Measurements from ENCODE around the gene GAREM1. TPM values are rescaled to one million over a fixed set of nuclear protein-coding genes. Genes with fewer than 3 reads are reported as not detected.

GAREM1 gene
- total and polyA plus RNA-seq, 7 experiments from 2014 or later = 0.06 to 1.0 (median 0.43) TPM; not detected in 2

DNA sequence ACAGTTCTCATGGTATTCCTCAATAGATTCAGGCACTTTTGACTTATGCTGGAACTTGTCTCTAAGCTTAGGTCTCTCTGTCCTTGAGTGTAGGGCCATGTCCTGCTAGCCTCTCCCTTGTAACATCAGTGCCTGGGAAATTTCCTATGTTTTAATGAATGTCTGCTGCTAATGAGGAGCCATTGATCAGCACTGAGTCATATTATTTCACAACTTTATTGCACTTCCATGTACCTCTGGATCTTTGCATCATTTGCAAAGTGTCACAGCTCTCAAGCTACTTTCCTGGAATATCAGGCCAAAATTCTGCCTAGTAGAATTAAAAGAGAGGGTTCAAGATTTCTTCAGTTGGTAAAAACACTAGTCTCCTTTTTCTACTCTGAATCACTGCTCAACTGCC lies 102.5 kb downstream of the GAREM1 start:
- Histone ChIP-seq H3K4me1 (ENCODE audit: control insufficient read depth in 2 of 2, insufficient read depth in 2 of 2, low read length in 2 of 2) (no peaks in the 10 kb centered on the region), H3K27ac (ENCODE audit: low read depth, low read length) (no peak overlapping the region), H3K9me3 (ENCODE audit: control insufficient read depth in 2 of 3, low read length in 3 of 3) (no peaks in the 10 kb centered on the region), H3K4me3 (ENCODE audit: low read length) (no peak overlapping the region), H3K36me3 (ENCODE audit: control insufficient read depth in 2 of 3, insufficient read depth in 3 of 3, low read length in 3 of 3) (no peaks in the 10 kb centered on the region), H3K27me3 (ENCODE audit: control insufficient read depth in 2 of 2, insufficient read depth in 2 of 2, low read length in 2 of 2) (no peaks in the 10 kb centered on the region)
- ChIA-PET POLR2A (no interaction called here), CTCF (no interaction called here)
- intact Hi-C loops (cut with micrococcal nuclease) = no loop called here
- DNase-seq (no peak), ATAC-seq (no peak)
- Mint-ChIP-seq H3K9me3 (peaks cover 0 to 1% (median 0%) of the 10 kb centered on the region in 11 donors), H3K27ac (no peak overlapping the region), H3K27me3 (peaks cover 3 to 35% (median 19%) of the 10 kb centered on the region in 5 donors), H3K36me3 (no peaks in the 10 kb centered on the region), H3K4me1 (peaks cover 0 to 2% (median 0%) of the 10 kb centered on the region in 7 donors), H3K4me3 (no peak overlapping the region)

DNA sequence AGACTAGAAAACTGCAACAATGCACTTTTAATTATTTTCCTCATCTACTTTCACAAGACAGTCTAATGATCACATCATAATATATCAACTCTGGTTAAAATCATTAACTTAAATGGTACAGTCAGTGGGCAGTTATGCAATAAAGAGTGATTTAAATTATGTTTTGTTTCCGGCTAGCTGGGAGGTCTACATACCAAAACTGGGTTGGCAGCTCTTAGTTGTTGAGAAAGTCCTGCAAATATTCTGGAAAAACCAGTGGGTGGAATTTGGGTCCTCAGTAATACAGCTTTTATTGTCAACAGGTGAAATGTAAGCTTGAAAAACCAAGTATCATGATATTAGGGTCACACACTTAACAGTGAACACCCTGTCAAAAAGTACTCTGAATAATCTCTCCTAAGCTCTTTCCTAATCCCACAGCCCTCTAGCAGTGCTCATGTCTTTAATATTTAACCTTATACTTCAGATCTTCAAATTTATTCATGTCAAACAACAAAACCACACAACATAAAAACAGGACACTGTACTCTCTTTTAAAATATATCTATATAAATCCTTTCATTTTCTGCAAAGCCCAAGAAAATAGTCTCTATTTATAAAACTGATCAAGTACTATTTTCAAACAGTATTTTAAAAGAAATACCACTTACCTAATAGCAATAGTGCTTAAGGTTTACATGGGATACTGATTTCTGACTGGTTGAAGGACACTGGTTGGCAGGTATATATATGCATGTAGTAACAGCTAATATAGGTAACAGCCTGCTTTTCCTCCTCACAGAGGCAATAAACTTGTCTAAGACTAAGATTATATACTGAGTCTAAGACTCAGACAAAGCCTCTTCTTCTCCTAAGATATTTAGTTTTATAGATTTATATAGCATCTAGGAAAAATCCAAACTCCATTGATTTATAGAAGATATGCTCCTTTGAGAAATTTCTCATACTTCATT lies 103.8 kb downstream of the GAREM1 start:
- CTCF ChIA-PET = no interaction called here
- Histone ChIP-seq H3K4me3 (ENCODE audit: low read length) (no peak overlapping the region), H3K27me3 (ENCODE audit: control insufficient read depth in 2 of 2, insufficient read depth in 2 of 2, low read length in 2 of 2) (no peaks in the 10 kb centered on the region), H3K27ac (ENCODE audit: low read depth, low read length) (no peak overlapping the region), H3K9me3 (ENCODE audit: control insufficient read depth in 2 of 3, low read length in 3 of 3) (no peaks in the 10 kb centered on the region), H3K4me1 (ENCODE audit: control insufficient read depth in 2 of 2, insufficient read depth in 2 of 2, low read length in 2 of 2) (no peaks in the 10 kb centered on the region), H3K36me3 (ENCODE audit: control insufficient read depth in 2 of 3, insufficient read depth in 3 of 3, low read length in 3 of 3) (no peaks in the 10 kb centered on the region)
- no peak overlapping the region for H3K27ac Mint-ChIP-seq
- H3K27me3 Mint-ChIP-seq = peaks cover 3 to 38% (median 21%) of the 10 kb centered on the region in 5 donors
- H3K9me3 Mint-ChIP-seq = peaks cover 0 to 1% (median 0%) of the 10 kb centered on the region in 11 donors
- H3K4me1 Mint-ChIP-seq = peaks cover 0 to 2% (median 0%) of the 10 kb centered on the region in 7 donors
- no peak overlapping the region for H3K4me3 Mint-ChIP-seq
- POLR2A ChIA-PET = no interaction called here
- ATAC-seq = no peak
- no peak for DNase-seq
- intact Hi-C loops (cut with micrococcal nuclease) = no loop called here
- no peaks in the 10 kb centered on the region for H3K36me3 Mint-ChIP-seq

DNA sequence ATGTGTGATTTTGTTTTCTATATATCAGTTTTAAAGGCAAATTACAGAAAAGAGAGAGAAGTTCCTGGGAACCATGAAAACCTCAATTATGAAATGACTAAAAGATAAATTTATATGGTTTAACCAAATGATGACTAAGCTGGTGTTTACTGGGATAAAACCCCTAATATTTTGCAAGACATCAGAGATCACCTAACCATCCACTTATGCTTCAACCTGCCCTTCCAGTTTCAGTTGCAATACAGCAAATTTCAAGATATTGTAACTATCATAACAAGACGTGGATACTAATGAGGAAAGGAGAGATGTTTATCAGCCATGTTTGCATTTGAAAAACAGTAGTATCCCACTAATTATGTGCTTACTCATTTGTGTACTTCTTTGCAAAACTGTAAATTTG lies 108.2 kb downstream of the GAREM1 start:
- Mint-ChIP-seq H3K27me3 (peaks cover 3 to 28% (median 27%) of the 10 kb centered on the region in 5 donors), H3K36me3 (no peaks in the 10 kb centered on the region), H3K27ac (no peak overlapping the region), H3K9me3 (peaks cover 0 to under 1% (median 0%) of the 10 kb centered on the region in 11 donors), H3K4me1 (peaks cover 0 to 2% (median 0%) of the 10 kb centered on the region in 7 donors), H3K4me3 (no peak overlapping the region)
- Histone ChIP-seq H3K27me3 (ENCODE audit: control insufficient read depth in 2 of 2, insufficient read depth in 2 of 2, low read length in 2 of 2) (no peaks in the 10 kb centered on the region), H3K4me1 (ENCODE audit: control insufficient read depth in 2 of 2, insufficient read depth in 2 of 2, low read length in 2 of 2) (no peaks in the 10 kb centered on the region), H3K9me3 (ENCODE audit: control insufficient read depth in 2 of 3, low read length in 3 of 3) (no peaks in the 10 kb centered on the region), H3K4me3 (ENCODE audit: low read length) (no peak overlapping the region), H3K36me3 (ENCODE audit: control insufficient read depth in 2 of 3, insufficient read depth in 3 of 3, low read length in 3 of 3) (no peaks in the 10 kb centered on the region), H3K27ac (ENCODE audit: low read depth, low read length) (no peak overlapping the region)
- DNase-seq = no peak
- intact Hi-C loops (cut with micrococcal nuclease) = no loop called here
- no peak for ATAC-seq
- ChIA-PET CTCF (no interaction called here), POLR2A (no interaction called here)

DNA sequence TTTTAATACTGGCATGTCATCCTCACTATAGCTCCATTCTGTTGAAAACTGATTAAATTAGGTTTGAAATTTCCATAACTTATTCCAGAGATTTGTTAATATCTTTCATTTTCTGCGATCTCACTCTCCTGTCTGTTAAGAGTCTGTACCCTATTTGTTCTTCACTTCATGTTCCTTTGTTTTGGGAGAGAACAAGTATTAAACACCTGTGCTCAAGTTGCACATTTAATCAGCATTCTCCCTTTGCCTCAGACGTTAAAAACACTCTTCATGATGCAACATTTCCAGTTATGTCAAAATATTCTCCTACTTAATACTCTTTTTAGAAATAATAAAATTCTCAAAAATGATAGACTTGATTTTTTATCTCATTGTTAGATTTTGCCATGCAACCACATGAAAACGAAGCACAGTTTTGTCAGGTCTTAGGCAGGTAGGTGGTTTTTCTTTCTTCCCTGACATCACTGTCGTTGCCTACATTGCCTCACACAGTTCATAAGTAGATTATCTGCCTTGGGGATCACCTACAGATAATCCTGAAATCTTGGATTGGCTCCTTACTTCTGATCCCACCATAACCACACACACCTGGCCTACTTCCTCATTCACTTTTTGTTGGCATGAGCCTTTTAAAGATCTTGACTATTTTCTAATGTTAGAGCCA lies 109.9 kb downstream of the GAREM1 start:
- Mint-ChIP-seq H3K4me3 (no peak overlapping the region), H3K27ac (no peak overlapping the region), H3K4me1 (no peaks in the 10 kb centered on the region), H3K9me3 (no peaks in the 10 kb centered on the region), H3K36me3 (no peaks in the 10 kb centered on the region), H3K27me3 (peaks cover under 1 to 34% (median 17%) of the 10 kb centered on the region in 5 donors)
- Histone ChIP-seq H3K27me3 (ENCODE audit: control insufficient read depth in 2 of 2, insufficient read depth in 2 of 2, low read length in 2 of 2) (no peaks in the 10 kb centered on the region), H3K9me3 (ENCODE audit: control insufficient read depth in 2 of 3, low read length in 3 of 3) (no peaks in the 10 kb centered on the region), H3K36me3 (ENCODE audit: control insufficient read depth in 2 of 3, insufficient read depth in 3 of 3, low read length in 3 of 3) (no peaks in the 10 kb centered on the region), H3K27ac (ENCODE audit: low read depth, low read length) (no peak overlapping the region), H3K4me3 (ENCODE audit: low read length) (no peak overlapping the region), H3K4me1 (ENCODE audit: control insufficient read depth in 2 of 2, insufficient read depth in 2 of 2, low read length in 2 of 2) (no peaks in the 10 kb centered on the region)
- ChIA-PET POLR2A (no interaction called here), CTCF (no interaction called here)
- no peak for DNase-seq
- intact Hi-C loops (cut with micrococcal nuclease) = no loop called here
- ATAC-seq = no peak

DNA sequence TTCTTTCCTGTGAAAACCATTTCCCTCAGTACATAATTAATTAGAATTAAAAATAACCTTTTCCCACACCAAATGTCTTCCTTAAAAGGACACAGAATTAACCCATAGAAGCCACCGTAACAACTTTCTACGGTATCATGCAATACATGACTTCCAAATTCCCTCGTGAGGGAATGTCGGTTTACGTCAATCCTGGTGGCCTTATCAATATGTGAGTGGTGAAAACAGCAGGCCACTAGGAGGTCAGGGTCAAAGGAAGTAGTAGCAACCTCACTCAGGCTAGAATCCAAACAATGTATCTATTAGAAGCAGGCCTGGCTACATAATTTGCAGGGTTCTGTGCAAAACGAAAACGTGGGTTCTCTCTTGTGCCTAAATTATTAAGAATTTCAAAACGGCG lies 112.2 kb downstream of the GAREM1 start:
- no peaks in the 10 kb centered on the region for H3K4me1 ChIP-seq (ENCODE audit: control insufficient read depth in 2 of 2, insufficient read depth in 2 of 2, low read length in 2 of 2)
- no peak for DNase-seq
- no peak overlapping the region for H3K27ac ChIP-seq (ENCODE audit: low read depth, low read length)
- H3K4me3 ChIP-seq (ENCODE audit: low read length) = no peak overlapping the region
- intact Hi-C loops (cut with micrococcal nuclease) = no loop called here
- H3K4me1 Mint-ChIP-seq = no peaks in the 10 kb centered on the region
- POLR2A ChIA-PET = no interaction called here
- CTCF ChIA-PET = no interaction called here
- no peaks in the 10 kb centered on the region for H3K27me3 ChIP-seq (ENCODE audit: control insufficient read depth in 2 of 2, insufficient read depth in 2 of 2, low read length in 2 of 2)
- H3K27ac Mint-ChIP-seq = no peak overlapping the region
- no peaks in the 10 kb centered on the region for H3K36me3 ChIP-seq (ENCODE audit: control insufficient read depth in 2 of 3, insufficient read depth in 3 of 3, low read length in 3 of 3)
- H3K4me3 Mint-ChIP-seq = no peak overlapping the region
- peaks cover 5 to 30% (median 8%) of the 10 kb centered on the region in 5 donors for H3K27me3 Mint-ChIP-seq
- H3K9me3 ChIP-seq (ENCODE audit: control insufficient read depth in 2 of 3, low read length in 3 of 3) = no peaks in the 10 kb centered on the region
- H3K9me3 Mint-ChIP-seq = no peaks in the 10 kb centered on the region
- H3K36me3 Mint-ChIP-seq = no peaks in the 10 kb centered on the region
- no peak for ATAC-seq

DNA sequence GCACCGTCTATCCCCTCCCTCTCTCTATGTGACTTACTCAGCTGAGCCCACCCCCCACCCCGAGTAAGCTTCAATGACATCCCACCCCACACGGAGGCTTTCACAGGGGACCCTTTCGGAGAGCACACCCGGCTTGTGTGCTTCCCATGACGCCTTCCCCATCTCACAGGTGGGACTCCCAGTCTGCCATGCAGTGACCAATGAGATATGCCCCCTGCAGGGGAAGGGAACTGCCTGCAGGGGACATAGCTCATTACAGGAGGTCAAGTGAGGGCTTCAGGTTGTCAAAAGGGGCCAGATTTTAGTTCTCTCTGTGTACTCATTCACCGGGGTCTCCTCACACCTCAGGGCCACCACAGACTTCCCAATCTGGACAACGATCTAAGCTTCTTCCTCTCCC lies 112.6 kb downstream of the GAREM1 start:
- no peaks in the 10 kb centered on the region for H3K36me3 Mint-ChIP-seq
- no peak overlapping the region for H3K4me3 Mint-ChIP-seq
- H3K27me3 ChIP-seq (ENCODE audit: control insufficient read depth in 2 of 2, insufficient read depth in 2 of 2, low read length in 2 of 2) = no peaks in the 10 kb centered on the region
- no peaks in the 10 kb centered on the region for H3K9me3 Mint-ChIP-seq
- ATAC-seq (no peak), DNase-seq (no peak)
- no peaks in the 10 kb centered on the region for H3K4me1 Mint-ChIP-seq
- H3K4me3 ChIP-seq (ENCODE audit: low read length) = no peak overlapping the region
- peaks cover 5 to 30% (median 8%) of the 10 kb centered on the region in 5 donors for H3K27me3 Mint-ChIP-seq
- intact Hi-C loops (cut with micrococcal nuclease) = no loop called here
- H3K36me3 ChIP-seq (ENCODE audit: control insufficient read depth in 2 of 3, insufficient read depth in 3 of 3, low read length in 3 of 3) = no peaks in the 10 kb centered on the region
- H3K9me3 ChIP-seq (ENCODE audit: control insufficient read depth in 2 of 3, low read length in 3 of 3) = no peaks in the 10 kb centered on the region
- no peak overlapping the region for H3K27ac ChIP-seq (ENCODE audit: low read depth, low read length)
- H3K27ac Mint-ChIP-seq = no peak overlapping the region
- POLR2A ChIA-PET = no interaction called here
- H3K4me1 ChIP-seq (ENCODE audit: control insufficient read depth in 2 of 2, insufficient read depth in 2 of 2, low read length in 2 of 2) = no peaks in the 10 kb centered on the region
- CTCF ChIA-PET = no interaction called here
